Measurements from ENCODE around the gene C1RL.

DNA sequence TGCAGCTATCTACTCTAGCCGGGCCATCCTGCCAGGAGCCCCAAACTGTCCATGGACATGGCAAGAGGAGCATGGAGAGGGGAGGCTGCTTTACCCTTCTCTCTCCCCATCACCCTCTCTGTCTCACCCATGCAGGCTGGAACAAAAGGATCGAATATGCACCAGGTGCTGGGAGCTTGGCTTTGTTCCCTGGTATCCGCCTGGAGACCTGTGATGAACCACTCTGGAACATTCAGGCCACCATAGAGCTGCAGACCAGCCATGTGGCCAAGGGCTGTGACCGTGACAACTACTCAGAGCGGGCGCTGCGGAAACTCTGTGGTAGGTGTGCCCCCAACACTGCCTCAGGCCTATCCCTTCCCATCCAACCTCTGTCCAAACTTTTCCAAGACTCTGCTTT, 27.1 kb upstream of the C1RL start:
- TF ChIP-seq, protein P1, sequence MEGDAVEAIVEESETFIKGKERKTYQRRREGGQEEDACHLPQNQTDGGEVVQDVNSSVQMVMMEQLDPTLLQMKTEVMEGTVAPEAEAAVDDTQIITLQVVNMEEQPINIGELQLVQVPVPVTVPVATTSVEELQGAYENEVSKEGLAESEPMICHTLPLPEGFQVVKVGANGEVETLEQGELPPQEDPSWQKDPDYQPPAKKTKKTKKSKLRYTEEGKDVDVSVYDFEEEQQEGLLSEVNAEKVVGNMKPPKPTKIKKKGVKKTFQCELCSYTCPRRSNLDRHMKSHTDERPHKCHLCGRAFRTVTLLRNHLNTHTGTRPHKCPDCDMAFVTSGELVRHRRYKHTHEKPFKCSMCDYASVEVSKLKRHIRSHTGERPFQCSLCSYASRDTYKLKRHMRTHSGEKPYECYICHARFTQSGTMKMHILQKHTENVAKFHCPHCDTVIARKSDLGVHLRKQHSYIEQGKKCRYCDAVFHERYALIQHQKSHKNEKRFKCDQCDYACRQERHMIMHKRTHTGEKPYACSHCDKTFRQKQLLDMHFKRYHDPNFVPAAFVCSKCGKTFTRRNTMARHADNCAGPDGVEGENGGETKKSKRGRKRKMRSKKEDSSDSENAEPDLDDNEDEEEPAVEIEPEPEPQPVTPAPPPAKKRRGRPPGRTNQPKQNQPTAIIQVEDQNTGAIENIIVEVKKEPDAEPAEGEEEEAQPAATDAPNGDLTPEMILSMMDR (IDR thresholded peaks at IDR 0.05; ENCODE audit: insufficient read depth, low read depth, low read length) = no peak
- no peak for TF ChIP-seq EZH2 (IDR thresholded peaks at IDR 0.05; ENCODE audit: insufficient read depth, low read length)

All from astrocyte (in vitro differentiated cells and primary cell).